HG03378 (cell line): Measurements from ENCODE around the gene IFNA4.
A peak's percentile ranks its signal among the peaks of the same experiment; 100 is the strongest.
"Not testable (repeated sequence)": the region's sequence is repeated elsewhere in the genome, so short reads cannot be mapped to it uniquely, and the experiment has no call there.

ENCODE experiments used
- ATAC-seq: cut with Tn5 transposase; IDR thresholded peaks from one replicate; pipeline ENCODE4 v1.9.1; 2021; ENCODE audit warnings: mild to moderate bottlenecking, moderate library complexity; ENCODE audit not compliant: unreplicated experiment

IFNA4 gene

GRCh38 chr9:21166560-21166959 is 20.8 kb downstream of the IFNA4 start, which contains the start of gene IFNA21:
TSS of gene IFNA21 (minus strand) at chr9:21166660. CDS start at chr9:21166612, 48 bp downstream.
- ATAC-seq: not testable (repeated sequence)

GRCh38 chr9:21165516-21165915 is 21.9 kb downstream of the IFNA4 start:
- no peak for ATAC-seq

GRCh38 chr9:21160178-21160577 is 27.2 kb downstream of the IFNA4 start:
- ATAC-seq: peak; percentile 96

GRCh38 chr9:21155501-21155900 is 31.9 kb downstream of the IFNA4 start:
- ATAC-seq: no peak

- ATAC-seq: peak; percentile 92
Observed at GRCh38 chr9:21154018-21154608, 33.3 kb downstream of the IFNA4 start.

GRCh38 chr9:21153336-21154017 is 33.9 kb downstream of the IFNA4 start:
- ATAC-seq: peak; percentile 28

- peak; percentile 66 for ATAC-seq
Observed at GRCh38 chr9:21144603-21145002, 42.8 kb downstream of the IFNA4 start.

- ATAC-seq: peak; percentile 56
Observed at GRCh38 chr9:21141427-21141882, 45.9 kb downstream of the IFNA4 start, which contains the start of gene IFNW1. TSS of gene IFNW1 (minus strand) at chr9:21141832. CDS start at chr9:21141570, 262 bp downstream.

GRCh38 chr9:21137020-21137419 is 50.4 kb downstream of the IFNA4 start:
- no peak for ATAC-seq
